ENCODE measurements around the gene CENPM. TPM values are rescaled to one million over a fixed set of nuclear protein-coding genes. Genes with fewer than 3 reads are reported as not detected.
A peak's percentile ranks its signal among the peaks of the same experiment; 100 is the strongest.

Gene CENPM
- total RNA-seq, 1 experiment from 2014 or later: 39.8 TPM

GRCh38 chr22:41892721-41893120, 54.2 kb downstream of the CENPM start:
- POLR2A ChIA-PET: no interaction called here
- CTCF ChIA-PET: no interaction called here
- Histone ChIP-seq H3K27me3 (ENCODE audit: control insufficient read depth, insufficient read depth, low read length) (no peaks in the 10 kb centered on the region), H3K4me1 (ENCODE audit: control insufficient read depth, insufficient read depth, low read length) (no peaks in the 10 kb centered on the region), H3K4me3 (ENCODE audit: low read depth in 2 of 2, low read length in 2 of 2) (no peak overlapping the region), H3K9me3 (ENCODE audit: control insufficient read depth, insufficient read depth, low read depth, low read length) (no peaks in the 10 kb centered on the region), H3K36me3 (ENCODE audit: control insufficient read depth, insufficient read depth, low read length) (peaks cover 5% of the 10 kb centered on the region; the same call in 1 of the 2 replicates), H3K27ac (ENCODE audit: low read length) (no peak overlapping the region)
- intact Hi-C loops (cut with micrococcal nuclease; ENCODE audit: unreplicated experiment) (no loop called here), in situ Hi-C loops (cut with HindIII; ENCODE audit: low pct_unique_long_range_greater_than_20kb, low sequenced_read_pairs) (no loop called here)
- TF ChIP-seq REST (IDR thresholded peaks at IDR 0.05; ENCODE audit: insufficient read depth in 1 of 2, low read depth in 2 of 2, low read length in 1 of 2): no peak
- no peak for TF ChIP-seq CTCF (IDR thresholded peaks at IDR 0.05)
- TF ChIP-seq POLR2AphosphoS5 (IDR thresholded peaks at IDR 0.05; ENCODE audit: low read depth, low read length): no peak
- TF ChIP-seq SIN3A (IDR thresholded peaks at IDR 0.05; ENCODE audit: borderline replicate concordance, insufficient read depth, low read depth, low read length): no peak
- TF ChIP-seq TCF7L2 (IDR thresholded peaks at IDR 0.05; ENCODE audit: low read depth, low read length): no peak
- DNase-seq (ENCODE audit: low read depth, low spot score) (no peak), ATAC-seq (no peak)
- no TSS peak for BruUV-seq (replicated peaks)

GRCh38 chr22:41891407-41891806, 55.5 kb downstream of the CENPM start:
- no peak overlapping the region for H3K27ac ChIP-seq (ENCODE audit: low read length)
- CTCF ChIA-PET: no interaction called here
- peaks cover 5% of the 10 kb centered on the region; the same call in 1 of the 2 replicates for H3K36me3 ChIP-seq (ENCODE audit: control insufficient read depth, insufficient read depth, low read length)
- DNase-seq (ENCODE audit: low read depth, low spot score) (no peak), ATAC-seq (no peak)
- in situ Hi-C loops (cut with HindIII; ENCODE audit: low pct_unique_long_range_greater_than_20kb, low sequenced_read_pairs) (no loop called here), intact Hi-C loops (cut with micrococcal nuclease; ENCODE audit: unreplicated experiment) (no loop called here)
- POLR2A ChIA-PET: no interaction called here
- H3K9me3 ChIP-seq (ENCODE audit: control insufficient read depth, insufficient read depth, low read depth, low read length): no peaks in the 10 kb centered on the region
- H3K4me3 ChIP-seq (ENCODE audit: low read depth in 2 of 2, low read length in 2 of 2): no peak overlapping the region
- no peaks in the 10 kb centered on the region for H3K27me3 ChIP-seq (ENCODE audit: control insufficient read depth, insufficient read depth, low read length)
- TF ChIP-seq POLR2AphosphoS5 (IDR thresholded peaks at IDR 0.05; ENCODE audit: low read depth, low read length): no peak
- TF ChIP-seq SIN3A (IDR thresholded peaks at IDR 0.05; ENCODE audit: borderline replicate concordance, insufficient read depth, low read depth, low read length): no peak
- no peak for TF ChIP-seq CTCF (IDR thresholded peaks at IDR 0.05)
- no peak for TF ChIP-seq REST (IDR thresholded peaks at IDR 0.05; ENCODE audit: insufficient read depth in 1 of 2, low read depth in 2 of 2, low read length in 1 of 2)
- TF ChIP-seq TCF7L2 (IDR thresholded peaks at IDR 0.05; ENCODE audit: low read depth, low read length): no peak
- BruUV-seq (replicated peaks): no TSS peak
- H3K4me1 ChIP-seq (ENCODE audit: control insufficient read depth, insufficient read depth, low read length): no peaks in the 10 kb centered on the region

Small RNA genes lying within 50 kb of the gene (microRNA-seq; reads per million reads assigned to microRNA genes)
- 37.8 reads per million, percentile 45 among the genes with 10 or more reads in this experiment for gene MIR33A (ENCODE audit: unreplicated experiment)

Other genes with a start within 250 kb of the CENPM start
- gene MEI1, start 247.6 kb downstream of the CENPM start, total RNA-seq (2021; ENCODE audit: unreplicated experiment): 0.18 TPM
- 16.7 TPM for gene CCDC134, start 146.5 kb downstream of the CENPM start, total RNA-seq (2021; ENCODE audit: unreplicated experiment)
- 73.0 TPM for gene SREBF2, start 114.0 kb downstream of the CENPM start, total RNA-seq (2021; ENCODE audit: unreplicated experiment)
- gene SHISA8, start 32.1 kb downstream of the CENPM start, total RNA-seq (2021; ENCODE audit: unreplicated experiment): 0.62 TPM
- 1.0 TPM for gene TNFRSF13C, start 20.3 kb downstream of the CENPM start, total RNA-seq (2021; ENCODE audit: unreplicated experiment)
- gene SEPTIN3, start 22.3 kb upstream of the CENPM start, total RNA-seq (2021; ENCODE audit: unreplicated experiment): 3.9 TPM
- 0.44 TPM for gene WBP2NL, start 51.6 kb upstream of the CENPM start, total RNA-seq (2021; ENCODE audit: unreplicated experiment)
- 24.2 TPM for gene NAGA, start 123.7 kb upstream of the CENPM start, total RNA-seq (2021; ENCODE audit: unreplicated experiment)
- 1.3 TPM for gene PHETA2, start 127.1 kb upstream of the CENPM start, total RNA-seq (2021; ENCODE audit: unreplicated experiment)
- gene SMDT1, start 132.5 kb upstream of the CENPM start, total RNA-seq (2021; ENCODE audit: unreplicated experiment): 44.6 TPM
- gene NDUFA6, start 143.6 kb upstream of the CENPM start, total RNA-seq (2021; ENCODE audit: unreplicated experiment): 92.2 TPM
- 2.7 TPM for gene CYP2D6, start 183.7 kb upstream of the CENPM start, total RNA-seq (2021; ENCODE audit: unreplicated experiment)

All from Panc1 (cell line).